ENCODE data around the gene YARS1. TPM values are rescaled to one million over a fixed set of nuclear protein-coding genes. Genes with fewer than 3 reads are reported as not detected.

Gene YARS1
- total RNA-seq, 1 donor from 2014 or later: 73.2 TPM

DNA sequence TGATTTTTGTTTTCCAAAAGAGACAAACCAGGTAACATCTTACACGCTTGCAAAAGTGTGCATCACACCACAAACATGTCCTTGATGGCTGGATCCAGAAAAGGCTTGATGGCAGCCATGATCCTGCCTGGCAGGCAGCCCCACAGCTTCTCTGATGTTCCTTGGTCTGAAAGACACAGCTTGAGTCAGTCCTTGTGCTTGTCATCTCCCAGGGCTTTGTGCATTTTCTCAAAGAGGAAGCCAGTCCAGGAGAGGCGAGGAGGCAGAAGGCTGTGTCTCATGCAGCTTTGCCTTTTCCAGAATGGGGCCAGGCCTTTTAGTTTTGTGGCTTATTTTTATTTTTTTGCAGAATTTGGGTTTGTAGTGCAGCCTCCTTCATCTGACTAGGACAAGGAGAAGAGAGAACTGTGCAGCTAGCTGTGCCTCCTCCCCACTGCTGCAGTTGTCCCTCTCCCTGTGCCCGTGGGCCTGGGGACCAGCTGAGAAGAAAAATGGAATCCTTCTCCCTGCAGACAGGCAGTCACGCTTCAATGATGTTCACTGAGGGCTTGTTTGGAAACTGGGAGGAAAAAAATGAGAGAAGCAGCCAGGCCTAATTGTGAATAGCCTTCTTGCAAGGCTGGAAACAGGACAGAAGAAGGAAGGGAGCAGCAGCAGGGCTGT is 46.2 kb upstream of the YARS1 start:
- Mint-ChIP-seq H3K4me3 (ENCODE audit: unreplicated experiment) (no peak overlapping the region), H3K27ac (ENCODE audit: unreplicated experiment) (no peak overlapping the region), H3K9me3 (ENCODE audit: unreplicated experiment) (no peaks in the 10 kb centered on the region), H3K36me3 (ENCODE audit: low read depth, unreplicated experiment) (peaks cover 10% of the 10 kb centered on the region), H3K27me3 (ENCODE audit: unreplicated experiment) (peaks cover 5% of the 10 kb centered on the region), H3K4me1 (ENCODE audit: unreplicated experiment) (peaks cover 29% of the 10 kb centered on the region)
- TF ChIP-seq, protein P1, sequence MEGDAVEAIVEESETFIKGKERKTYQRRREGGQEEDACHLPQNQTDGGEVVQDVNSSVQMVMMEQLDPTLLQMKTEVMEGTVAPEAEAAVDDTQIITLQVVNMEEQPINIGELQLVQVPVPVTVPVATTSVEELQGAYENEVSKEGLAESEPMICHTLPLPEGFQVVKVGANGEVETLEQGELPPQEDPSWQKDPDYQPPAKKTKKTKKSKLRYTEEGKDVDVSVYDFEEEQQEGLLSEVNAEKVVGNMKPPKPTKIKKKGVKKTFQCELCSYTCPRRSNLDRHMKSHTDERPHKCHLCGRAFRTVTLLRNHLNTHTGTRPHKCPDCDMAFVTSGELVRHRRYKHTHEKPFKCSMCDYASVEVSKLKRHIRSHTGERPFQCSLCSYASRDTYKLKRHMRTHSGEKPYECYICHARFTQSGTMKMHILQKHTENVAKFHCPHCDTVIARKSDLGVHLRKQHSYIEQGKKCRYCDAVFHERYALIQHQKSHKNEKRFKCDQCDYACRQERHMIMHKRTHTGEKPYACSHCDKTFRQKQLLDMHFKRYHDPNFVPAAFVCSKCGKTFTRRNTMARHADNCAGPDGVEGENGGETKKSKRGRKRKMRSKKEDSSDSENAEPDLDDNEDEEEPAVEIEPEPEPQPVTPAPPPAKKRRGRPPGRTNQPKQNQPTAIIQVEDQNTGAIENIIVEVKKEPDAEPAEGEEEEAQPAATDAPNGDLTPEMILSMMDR (IDR thresholded peaks at IDR 0.05; ENCODE audit: unreplicated experiment): no peak
- DNase-seq (ENCODE audit: low spot score): no peak

DNA sequence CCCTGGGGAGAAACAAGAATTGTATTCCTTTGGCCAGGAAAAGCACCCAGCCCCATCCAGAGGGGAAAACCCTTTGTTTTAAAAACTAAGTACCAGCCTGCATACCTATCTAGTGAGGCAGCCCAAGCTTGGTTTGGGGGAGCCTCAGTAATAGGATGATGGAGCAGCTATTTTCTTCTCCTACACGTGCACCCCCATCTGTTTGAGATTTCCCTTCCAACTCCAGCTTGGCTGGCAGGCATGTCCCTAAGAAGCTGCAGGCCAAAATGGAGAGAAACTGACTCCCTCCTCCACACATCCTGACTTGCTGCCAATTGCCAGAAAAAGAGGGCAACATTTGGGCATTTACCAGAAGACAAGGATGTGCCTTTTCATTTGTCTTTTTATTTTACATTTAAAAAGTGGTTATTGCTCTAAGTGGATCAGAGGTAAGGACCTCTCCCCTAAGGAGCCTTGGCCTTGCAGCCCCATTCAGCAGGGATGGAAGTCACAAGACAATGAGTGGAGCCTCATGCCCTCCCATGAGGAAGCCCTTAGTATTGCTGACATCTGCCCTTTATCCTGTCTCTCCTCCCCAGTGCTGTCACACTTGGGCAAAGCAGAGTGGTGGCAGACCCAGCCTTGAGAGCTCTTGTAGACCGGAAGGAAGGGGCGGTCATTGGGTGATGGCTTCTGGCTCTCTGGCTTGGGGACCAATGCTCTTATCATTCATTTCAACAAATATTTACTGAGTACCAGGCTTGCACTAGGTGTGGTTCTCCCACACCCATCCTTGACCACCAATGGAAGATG is 44.9 kb upstream of the YARS1 start:
- Mint-ChIP-seq H3K27me3 (ENCODE audit: unreplicated experiment) (peaks cover 2% of the 10 kb centered on the region), H3K9me3 (ENCODE audit: unreplicated experiment) (no peaks in the 10 kb centered on the region), H3K4me1 (ENCODE audit: unreplicated experiment) (peaks cover 29% of the 10 kb centered on the region), H3K36me3 (ENCODE audit: low read depth, unreplicated experiment) (peaks cover 8% of the 10 kb centered on the region), H3K4me3 (ENCODE audit: unreplicated experiment) (peak overlapping the region; percentile 51), H3K27ac (ENCODE audit: unreplicated experiment) (peak overlapping the region; percentile 82)
- no peak for DNase-seq (ENCODE audit: low spot score)
- TF ChIP-seq, protein P1 (IDR thresholded peaks at IDR 0.05; ENCODE audit: unreplicated experiment): no peak

DNA sequence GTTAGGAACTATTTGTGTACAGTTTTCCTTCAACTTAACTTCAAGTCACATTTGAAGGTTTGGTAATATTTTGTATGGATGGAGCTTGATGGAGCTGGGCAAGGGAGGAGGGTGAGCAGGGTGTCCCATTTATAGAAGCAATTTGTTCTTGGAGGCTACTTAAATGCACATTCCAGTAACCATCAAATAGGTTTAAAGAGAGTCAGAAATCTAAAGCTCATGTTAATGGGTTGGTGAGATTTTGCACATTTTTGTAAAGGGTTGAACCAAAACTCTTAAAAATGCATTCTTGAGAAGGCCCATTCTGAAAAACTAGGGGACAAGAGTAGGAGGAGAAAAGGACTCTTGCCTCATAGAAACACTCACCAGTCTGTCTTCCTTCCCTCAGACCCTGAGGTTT is 43.4 kb upstream of the YARS1 start:
- Mint-ChIP-seq H3K27ac (ENCODE audit: unreplicated experiment) (peak overlapping the region; percentile 42), H3K36me3 (ENCODE audit: low read depth, unreplicated experiment) (peaks cover 6% of the 10 kb centered on the region), H3K27me3 (ENCODE audit: unreplicated experiment) (no peaks in the 10 kb centered on the region), H3K9me3 (ENCODE audit: unreplicated experiment) (no peaks in the 10 kb centered on the region), H3K4me3 (ENCODE audit: unreplicated experiment) (peak overlapping the region; percentile 69), H3K4me1 (ENCODE audit: unreplicated experiment) (peaks cover 29% of the 10 kb centered on the region)
- TF ChIP-seq, protein P1 (IDR thresholded peaks at IDR 0.05; ENCODE audit: unreplicated experiment): no peak
- no peak for DNase-seq (ENCODE audit: low spot score)

DNA sequence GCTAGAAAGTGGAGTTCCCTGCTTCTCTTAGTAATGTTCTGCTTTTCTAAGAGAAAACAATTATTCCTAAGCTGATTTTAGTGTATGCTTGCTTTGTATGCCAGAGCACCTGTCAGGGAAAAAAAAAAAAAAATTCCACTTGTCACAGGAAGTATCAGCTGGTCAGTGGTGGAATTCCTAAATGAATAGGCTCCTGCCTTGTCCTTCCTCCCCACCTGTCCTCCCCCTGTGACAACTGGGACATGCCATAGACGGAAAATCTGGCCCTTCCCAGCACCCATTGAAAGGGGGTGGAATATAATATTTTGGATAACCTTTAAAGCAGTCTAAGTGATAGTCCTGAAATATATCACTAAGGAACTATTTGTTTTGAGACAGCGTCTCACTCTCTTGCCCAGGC is 42.8 kb upstream of the YARS1 start:
- Mint-ChIP-seq H3K27me3 (ENCODE audit: unreplicated experiment) (no peaks in the 10 kb centered on the region), H3K36me3 (ENCODE audit: low read depth, unreplicated experiment) (peaks cover 6% of the 10 kb centered on the region), H3K27ac (ENCODE audit: unreplicated experiment) (no peak overlapping the region), H3K9me3 (ENCODE audit: unreplicated experiment) (no peaks in the 10 kb centered on the region), H3K4me3 (ENCODE audit: unreplicated experiment) (no peak overlapping the region), H3K4me1 (ENCODE audit: unreplicated experiment) (peaks cover 29% of the 10 kb centered on the region)
- TF ChIP-seq, protein P1 (IDR thresholded peaks at IDR 0.05; ENCODE audit: unreplicated experiment): no peak
- no peak for DNase-seq (ENCODE audit: low spot score)

DNA sequence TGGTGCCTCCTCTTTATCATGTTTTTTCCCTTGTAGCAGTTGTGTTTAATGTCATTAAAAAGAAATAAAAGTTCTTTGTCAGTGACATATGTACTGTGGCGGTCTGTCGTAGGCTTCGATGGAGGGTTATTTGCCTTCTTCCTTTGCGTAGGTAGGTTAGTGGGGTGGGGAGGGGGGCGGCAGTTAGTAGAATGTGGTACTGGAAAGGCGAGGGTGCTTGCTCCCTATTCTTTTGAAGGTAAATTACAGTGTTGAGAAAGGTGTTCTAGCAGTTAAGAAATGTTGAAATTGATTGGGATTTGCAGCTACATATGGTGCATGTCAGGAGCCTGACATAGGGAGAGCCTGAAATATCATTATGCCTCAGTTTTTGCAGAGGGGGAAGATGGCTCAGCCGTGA is 41.6 kb upstream of the YARS1 start:
- peaks cover 6% of the 10 kb centered on the region for H3K36me3 Mint-ChIP-seq (ENCODE audit: low read depth, unreplicated experiment)
- DNase-seq (ENCODE audit: low spot score): no peak
- H3K4me1 Mint-ChIP-seq (ENCODE audit: unreplicated experiment): peaks cover 29% of the 10 kb centered on the region
- TF ChIP-seq, protein P1 (IDR thresholded peaks at IDR 0.05; ENCODE audit: unreplicated experiment): no peak
- H3K27me3 Mint-ChIP-seq (ENCODE audit: unreplicated experiment): no peaks in the 10 kb centered on the region
- no peaks in the 10 kb centered on the region for H3K9me3 Mint-ChIP-seq (ENCODE audit: unreplicated experiment)
- no peak overlapping the region for H3K4me3 Mint-ChIP-seq (ENCODE audit: unreplicated experiment)
- H3K27ac Mint-ChIP-seq (ENCODE audit: unreplicated experiment): no peak overlapping the region

All from endothelial cell (in vitro differentiated cells).